ENCODE results near the gene RSPO3.
A peak's percentile ranks its signal among the peaks of the same experiment; 100 is the strongest.

RSPO3 gene

GRCh38 chr6:127164036-127164435 lies 45.6 kb downstream of the RSPO3 start:
- no peak for DNase-seq

- DNase-seq: no peak
These were observed 46.1 kb downstream of the RSPO3 start for GRCh38 chr6:127164565-127164964.

GRCh38 chr6:127173156-127173940 lies 54.9 kb downstream of the RSPO3 start:
- DNase-seq: no peak

- no peak for DNase-seq
These were observed 57.7 kb downstream of the RSPO3 start for GRCh38 chr6:127176146-127176545.

GRCh38 chr6:127177030-127177922 lies 58.8 kb downstream of the RSPO3 start:
- DNase-seq: no peak

GRCh38 chr6:127177923-127178231 lies 59.4 kb downstream of the RSPO3 start:
- no peak for DNase-seq

GRCh38 chr6:127178746-127179145 lies 60.3 kb downstream of the RSPO3 start:
- DNase-seq: no peak

- no peak for DNase-seq
These were observed 62.0 kb downstream of the RSPO3 start for GRCh38 chr6:127180426-127180825.

- DNase-seq: no peak
These were observed 64.0 kb downstream of the RSPO3 start for GRCh38 chr6:127182501-127182900.

GRCh38 chr6:127185437-127185995 lies 67.0 kb downstream of the RSPO3 start:
- DNase-seq: no peak

GRCh38 chr6:127186889-127187288 lies 68.4 kb downstream of the RSPO3 start:
- peak; percentile 3 for DNase-seq

GRCh38 chr6:127188744-127189143 lies 70.3 kb downstream of the RSPO3 start:
- no peak for DNase-seq

- no peak for DNase-seq
These were observed 72.1 kb downstream of the RSPO3 start for GRCh38 chr6:127190552-127190951.

- no peak for DNase-seq
These were observed 73.2 kb downstream of the RSPO3 start for GRCh38 chr6:127191716-127192115.

GRCh38 chr6:127192911-127193541 lies 74.6 kb downstream of the RSPO3 start:
- no peak for DNase-seq

GRCh38 chr6:127195833-127196232 lies 77.4 kb downstream of the RSPO3 start:
- no peak for DNase-seq

GRCh38 chr6:127198549-127198948 lies 80.1 kb downstream of the RSPO3 start:
- no peak for DNase-seq

- no peak for DNase-seq
These were observed 81.0 kb downstream of the RSPO3 start for GRCh38 chr6:127199470-127199869.

- DNase-seq: no peak
These were observed 81.6 kb downstream of the RSPO3 start for GRCh38 chr6:127200114-127200513.

- DNase-seq: no peak
These were observed 82.8 kb downstream of the RSPO3 start for GRCh38 chr6:127201321-127201720.

GRCh38 chr6:127202676-127203075 lies 84.2 kb downstream of the RSPO3 start:
- DNase-seq: no peak

GRCh38 chr6:127204281-127204680 lies 85.8 kb downstream of the RSPO3 start:
- DNase-seq: no peak

- DNase-seq: no peak
These were observed 86.6 kb downstream of the RSPO3 start for GRCh38 chr6:127205036-127205435.

Measured in activated effector memory CD4-positive, alpha-beta T cell treated with Interleukin-2 at 50 U/mL for 16 hours (primary cell).